HUES64 (cell line): ENCODE results near the gene NCOA1.
"Not testable (repeated sequence)": the region's sequence is repeated elsewhere in the genome, so short reads cannot be mapped to it uniquely, and the experiment has no call there.

Source experiments
- H3K27ac ChIP-seq: 2 replicates; pipeline ENCODE4 v1.7.0; 2013; ENCODE audit warnings: low read depth, low read length, inconsistent platforms
- H3K27me3 ChIP-seq: 2 replicates; pipeline ENCODE4 v1.6.1; 2013; ENCODE audit warnings: mild to moderate bottlenecking, low read length; ENCODE audit not compliant: insufficient read depth
- H3K36me3 ChIP-seq: 2 replicates; pipeline ENCODE4 v1.6.1; 2013; ENCODE audit warnings: mild to moderate bottlenecking, low read length; ENCODE audit not compliant: insufficient read depth
- H3K4me1 ChIP-seq: 2 replicates; pipeline ENCODE4 v1.6.1; 2013; ENCODE audit warnings: mild to moderate bottlenecking, low read length, moderate library complexity; ENCODE audit not compliant: insufficient read depth
- H3K4me3 ChIP-seq: 2 replicates; pipeline ENCODE4 v1.5.1; 2013; ENCODE audit warnings: mild to moderate bottlenecking, low read length, moderate library complexity
- H3K9ac ChIP-seq: 2 replicates; pipeline ENCODE4 v1.6.1; 2013; ENCODE audit warnings: mild to moderate bottlenecking, low read depth, low read length
- H3K9me3 ChIP-seq: 2 replicates; pipeline ENCODE4 v1.6.1; 2013; ENCODE audit warnings: low read depth, low read length; ENCODE audit not compliant: insufficient read depth
- WGBS: fragments of 150-250, 120-280 bp; methylation state at CpG from one replicate; pipeline ENCODE4 v1.1.7; 2013; ENCODE audit warnings: missing lambda C conversion rate; 5-methylcytosine and 5-hydroxymethylcytosine counted together

The NCOA1 gene

DNA sequence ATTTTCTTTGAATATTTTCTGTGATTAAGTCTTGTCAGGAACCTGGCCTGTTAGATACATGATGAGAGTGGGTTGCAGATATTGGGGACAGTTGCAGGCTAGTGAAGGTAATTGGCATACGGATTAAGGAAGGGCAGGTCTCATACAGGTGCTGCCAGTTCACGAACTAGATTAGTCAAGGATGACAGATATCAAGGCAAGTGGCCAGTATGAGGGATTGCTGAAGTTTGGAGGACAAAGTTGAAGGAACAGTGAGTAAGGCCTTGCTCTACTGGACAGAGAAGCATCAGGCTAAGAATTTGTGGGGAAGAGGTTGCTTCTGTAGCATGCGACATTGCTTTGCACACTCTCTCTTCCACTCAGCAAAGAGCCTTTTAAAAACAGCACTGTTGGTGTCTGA lies 12.8 kb upstream of the NCOA1 start:
- Histone ChIP-seq H3K27me3 (no peaks in the 10 kb centered on the region), H3K27ac (no peak overlapping the region), H3K36me3 (no peaks in the 10 kb centered on the region), H3K9ac (no peak overlapping the region), H3K4me1 (no peaks in the 10 kb centered on the region), H3K4me3 (no peak overlapping the region), H3K9me3 (0 out of 2 replicates have a peak, but pooled peaks cover 4% of the 10 kb centered on the region)
- 91% methylated on average over 3 of the region's 3 CpGs for WGBS

DNA sequence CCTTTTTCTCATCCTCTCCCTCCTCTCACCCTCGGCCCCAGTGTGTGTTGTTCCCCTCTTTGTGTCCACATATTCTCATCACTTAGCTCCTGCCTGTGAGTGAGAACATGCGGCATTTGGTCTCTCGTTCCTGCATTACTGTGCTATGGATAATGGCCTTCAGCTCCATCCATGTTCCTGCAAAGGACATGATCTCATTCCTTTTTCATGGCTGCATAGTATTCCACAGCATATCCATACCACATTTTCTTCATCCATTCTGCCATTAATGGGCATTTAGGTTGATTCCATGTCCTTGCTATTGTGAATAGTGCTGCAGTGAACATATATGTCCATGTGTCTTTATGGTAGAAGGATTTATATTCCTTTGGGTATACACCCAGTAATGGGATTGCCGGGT lies 10.8 kb upstream of the NCOA1 start:
- Histone ChIP-seq H3K4me1 (no peaks in the 10 kb centered on the region), H3K27ac (no peak overlapping the region), H3K36me3 (no peaks in the 10 kb centered on the region), H3K9ac (no peak overlapping the region), H3K4me3 (no peak overlapping the region), H3K9me3 (0 out of 2 replicates have a peak, but pooled peaks cover 4% of the 10 kb centered on the region), H3K27me3 (no peaks in the 10 kb centered on the region)
- 94% methylated on average over 3 of the region's 4 CpGs for WGBS

GRCh38 chr2:24482251-24482971 lies 8.6 kb upstream of the NCOA1 start:
- no peak overlapping the region for H3K27ac ChIP-seq
- H3K9me3 ChIP-seq: 0 out of 2 replicates have a peak, but pooled peaks cover 4% of the 10 kb centered on the region
- H3K27me3 ChIP-seq: no peaks in the 10 kb centered on the region
- 89% methylated on average over 5 of the region's 5 CpGs for whole genome bisulfite sequencing
- H3K9ac ChIP-seq: no peak overlapping the region
- H3K36me3 ChIP-seq: no peaks in the 10 kb centered on the region
- no peak overlapping the region for H3K4me3 ChIP-seq
- no peaks in the 10 kb centered on the region for H3K4me1 ChIP-seq

DNA sequence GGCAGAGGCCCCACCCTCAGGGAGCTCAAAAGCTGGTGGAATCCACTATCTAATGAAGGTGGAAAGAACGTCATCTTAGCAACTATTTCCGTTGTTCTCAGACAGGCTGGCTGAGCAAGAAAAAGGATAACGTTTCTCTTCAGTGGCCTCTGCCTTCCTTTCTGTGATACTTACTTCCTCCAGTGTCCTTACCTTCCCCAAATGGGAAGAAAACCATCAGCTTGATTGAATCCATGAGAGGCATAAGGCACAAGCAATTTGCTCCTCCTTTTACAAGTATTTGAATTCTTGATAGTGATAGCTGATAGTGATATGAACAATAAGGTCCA lies 8.1 kb upstream of the NCOA1 start:
- no peak overlapping the region for H3K9ac ChIP-seq
- WGBS: 88% methylated on average over 3 of the region's 3 CpGs
- H3K27me3 ChIP-seq: no peaks in the 10 kb centered on the region
- H3K9me3 ChIP-seq: 0 out of 2 replicates have a peak, but pooled peaks cover 4% of the 10 kb centered on the region
- H3K36me3 ChIP-seq: no peaks in the 10 kb centered on the region
- no peak overlapping the region for H3K27ac ChIP-seq
- no peaks in the 10 kb centered on the region for H3K4me1 ChIP-seq
- no peak overlapping the region for H3K4me3 ChIP-seq

DNA sequence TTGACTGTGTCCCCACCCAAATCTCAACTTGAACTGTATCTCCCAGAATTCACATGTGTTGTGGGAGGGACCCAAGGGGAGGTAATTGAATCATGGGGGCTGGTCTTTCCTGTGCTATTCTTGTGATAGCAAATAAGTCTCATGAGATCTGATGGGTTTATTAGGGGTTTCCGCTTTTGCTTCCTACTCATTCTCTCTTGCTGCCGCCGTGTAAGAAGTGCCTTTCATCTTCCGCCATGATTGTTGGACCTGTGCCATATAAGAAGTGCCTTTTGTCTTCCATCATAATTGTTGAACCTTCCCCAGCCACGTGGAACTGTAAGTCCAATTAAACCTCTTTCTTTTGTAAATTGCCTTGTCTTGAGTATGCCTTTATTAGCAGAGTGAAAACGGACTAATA lies 6.4 kb upstream of the NCOA1 start:
- not testable (repeated sequence) for H3K4me1 ChIP-seq, H3K27ac ChIP-seq, H3K4me3 ChIP-seq, H3K27me3 ChIP-seq, H3K9ac ChIP-seq, H3K36me3 ChIP-seq, H3K9me3 ChIP-seq
- 92% methylated on average over 5 of the region's 6 CpGs for WGBS

DNA sequence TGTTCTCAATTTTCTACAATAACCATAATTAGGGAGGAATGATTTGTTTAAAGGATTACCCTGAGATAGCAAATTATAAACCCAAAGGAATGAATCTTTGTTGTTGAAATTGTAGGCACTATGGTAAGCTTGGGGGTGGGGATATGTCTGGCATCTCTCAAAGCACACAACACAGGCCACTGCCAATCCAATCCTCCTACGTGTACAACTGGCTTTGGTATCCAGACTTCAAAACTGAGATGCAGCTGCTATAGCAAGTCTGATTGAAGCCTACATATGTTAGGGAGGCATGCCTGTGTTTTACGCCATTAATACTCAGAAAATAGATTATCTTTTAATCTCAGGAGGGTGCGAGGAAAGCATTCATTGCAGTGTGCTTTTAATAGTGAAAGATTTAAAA lies 5.9 kb upstream of the NCOA1 start:
- Histone ChIP-seq H3K4me3 (no peak overlapping the region), H3K9ac (no peak overlapping the region), H3K9me3 (0 out of 2 replicates have a peak, but pooled peaks cover 3% of the 10 kb centered on the region), H3K27me3 (no peaks in the 10 kb centered on the region), H3K36me3 (no peaks in the 10 kb centered on the region), H3K27ac (no peak overlapping the region), H3K4me1 (peaks cover 8% of the 10 kb centered on the region; the same call in 1 of the 2 replicates)
- WGBS: 86% methylated on average over 1 of the region's 3 CpGs

DNA sequence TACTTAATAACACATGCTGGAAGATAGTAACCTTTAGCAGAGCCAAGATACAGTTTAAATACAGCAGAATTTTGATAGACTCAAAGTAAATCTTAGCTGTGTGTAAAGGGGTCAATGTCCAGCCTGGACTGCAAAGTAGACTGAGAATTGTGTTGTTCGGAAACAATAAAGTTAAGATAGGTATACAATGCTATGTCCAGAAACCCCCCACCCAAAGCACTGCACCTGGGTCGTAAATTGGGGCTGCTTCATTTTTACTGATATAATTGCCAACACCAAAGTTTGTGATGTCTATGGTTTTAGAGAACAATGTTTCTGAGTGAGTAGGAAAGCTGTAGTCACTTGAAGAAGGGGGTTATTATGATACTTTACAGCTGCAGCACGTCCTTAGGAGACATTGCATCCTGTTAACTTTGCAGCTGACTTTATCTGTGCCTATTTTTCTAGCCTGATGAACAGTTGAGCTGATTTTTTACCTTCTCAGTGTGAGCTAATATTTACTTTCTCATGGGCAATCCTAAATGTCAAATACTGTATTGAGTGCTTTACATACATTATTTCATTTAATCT lies 4.3 kb upstream of the NCOA1 start:
- Histone ChIP-seq H3K9me3 (no peaks in the 10 kb centered on the region), H3K4me1 (peaks cover 8% of the 10 kb centered on the region; the same call in 1 of the 2 replicates), H3K4me3 (no peak overlapping the region), H3K36me3 (no peaks in the 10 kb centered on the region), H3K9ac (no peak overlapping the region), H3K27me3 (no peaks in the 10 kb centered on the region), H3K27ac (no peak overlapping the region)
- WGBS: 95% methylated on average over 2 of the region's 3 CpGs

DNA sequence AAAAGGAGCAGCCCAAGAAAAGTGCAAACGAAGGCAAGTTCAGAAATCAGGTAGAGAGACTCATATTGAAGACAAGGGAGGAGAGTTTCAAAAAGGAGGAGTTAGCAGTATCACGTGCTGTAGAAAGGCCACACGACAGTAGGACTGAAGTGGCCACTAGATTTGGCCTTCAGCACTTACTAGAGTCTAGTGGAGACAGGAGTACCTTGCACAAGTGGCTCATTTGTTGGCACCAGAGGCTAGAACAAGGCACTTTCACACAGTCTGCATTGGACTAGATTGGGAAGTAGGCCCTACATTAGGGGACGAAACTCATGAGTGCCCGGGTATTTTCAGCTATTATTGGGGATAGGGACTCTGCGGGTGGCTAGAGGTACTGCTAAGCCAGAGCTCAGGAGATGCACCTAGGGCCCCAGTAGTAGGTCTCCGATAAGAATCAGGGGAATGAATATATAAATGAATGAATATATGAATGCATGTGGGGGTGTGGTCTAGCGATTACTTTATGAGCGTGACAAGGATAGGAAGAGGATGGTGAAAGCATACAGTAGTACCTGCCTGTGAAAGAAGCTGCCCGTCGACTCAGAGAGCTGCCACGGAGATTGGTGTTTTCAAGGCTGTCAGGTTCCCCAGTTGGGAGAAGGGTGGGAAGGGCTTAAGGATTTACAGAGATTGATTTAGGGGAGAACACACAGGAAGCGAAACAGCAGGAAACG lies 1.4 kb upstream of the NCOA1 start:
- Histone ChIP-seq H3K4me3 (peak overlapping the region; percentile 83), H3K4me1 (peaks cover 20% of the 10 kb centered on the region), H3K9ac (no peak overlapping the region), H3K27me3 (peaks cover 15% of the 10 kb centered on the region), H3K9me3 (no peaks in the 10 kb centered on the region), H3K27ac (no peak overlapping the region), H3K36me3 (no peaks in the 10 kb centered on the region)
- WGBS: 35% methylated on average over 13 of the region's 14 CpGs

DNA sequence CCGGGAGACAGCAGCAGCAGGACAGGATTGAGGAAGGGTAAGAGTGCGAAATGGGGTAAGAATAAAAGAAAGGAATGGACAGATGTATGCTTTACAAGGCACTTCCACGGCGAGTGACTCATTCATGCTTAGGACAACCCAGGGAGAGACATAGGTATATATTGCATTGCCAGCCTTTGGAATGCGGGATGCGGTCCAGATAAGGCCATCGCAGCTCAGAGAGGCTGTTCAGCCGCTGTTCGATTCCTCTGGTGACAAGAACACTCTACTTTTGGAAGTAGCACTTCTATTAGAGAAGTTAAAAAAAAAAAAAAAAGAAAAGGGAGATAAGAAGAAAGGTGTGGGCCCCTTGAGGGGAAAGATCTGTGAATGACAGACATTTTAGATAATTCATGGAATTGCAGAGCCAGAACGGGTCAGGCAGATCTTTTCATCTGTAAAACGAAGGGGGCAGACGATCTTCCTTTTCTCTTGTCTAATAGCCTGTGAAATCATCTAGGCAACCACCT lies 819 bp upstream of the NCOA1 start:
- peak overlapping the region; percentile 55; the same call in 1 of the 2 replicates for H3K27ac ChIP-seq
- WGBS: 4% methylated on average over 12 of the region's 12 CpGs
- no peaks in the 10 kb centered on the region for H3K36me3 ChIP-seq
- H3K27me3 ChIP-seq: peaks cover 15% of the 10 kb centered on the region
- H3K4me3 ChIP-seq: peak overlapping the region; percentile 83
- H3K9me3 ChIP-seq: no peaks in the 10 kb centered on the region
- H3K4me1 ChIP-seq: peaks cover 20% of the 10 kb centered on the region
- H3K9ac ChIP-seq: peak overlapping the region; percentile 35

DNA sequence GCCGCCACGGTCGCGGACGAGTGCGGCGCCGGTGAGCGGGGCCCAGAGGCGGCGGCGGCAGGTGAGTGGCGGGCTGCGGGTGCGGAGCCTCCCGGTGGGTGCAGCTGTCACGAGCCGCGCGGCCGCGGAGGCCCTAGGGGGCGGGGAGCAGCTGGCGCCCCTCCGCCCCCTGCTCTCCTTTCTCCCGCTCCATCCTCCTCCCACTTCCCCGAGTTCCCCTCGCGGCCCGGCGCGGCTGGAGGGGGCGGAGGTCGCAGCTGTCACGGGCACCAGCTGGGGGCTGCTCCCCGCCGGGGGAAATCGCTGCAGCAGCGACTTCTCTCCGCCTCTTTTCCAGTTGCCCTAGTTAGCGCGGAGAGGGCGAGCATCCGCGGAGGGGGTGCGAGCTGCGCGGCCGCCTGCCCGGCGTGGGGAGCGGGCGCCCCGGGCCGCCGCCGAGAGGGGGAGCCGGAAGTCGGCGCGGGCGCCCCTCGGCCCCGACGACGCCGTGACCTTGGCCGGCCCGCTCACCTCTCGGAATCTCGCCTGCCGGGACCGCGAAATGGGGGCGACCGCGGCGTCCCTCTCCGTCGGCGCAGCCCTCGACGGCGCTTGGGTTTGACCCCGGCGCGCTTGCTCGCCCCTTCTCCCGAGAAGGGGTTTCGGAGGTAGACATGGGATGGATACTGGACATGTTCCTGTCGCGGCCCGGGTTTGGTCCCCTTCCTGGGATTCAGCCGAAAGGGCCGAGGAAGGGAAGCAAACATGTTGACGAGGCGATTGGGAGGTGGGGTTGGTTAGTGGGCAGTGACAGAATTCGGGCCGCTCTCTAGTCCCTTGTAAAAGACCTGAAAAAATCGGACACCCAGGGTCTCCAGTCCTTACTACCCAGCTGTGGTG lies 727 bp downstream of the NCOA1 start:
- H3K4me3 ChIP-seq: peak overlapping the region; percentile 83
- H3K4me1 ChIP-seq: peaks cover 20% of the 10 kb centered on the region
- no peaks in the 10 kb centered on the region for H3K36me3 ChIP-seq
- no peaks in the 10 kb centered on the region for H3K9me3 ChIP-seq
- no peak overlapping the region; the same call in 1 of the 2 replicates for H3K27ac ChIP-seq
- peak overlapping the region; percentile 18 for H3K9ac ChIP-seq
- WGBS: under 1% methylated on average over 100 of the region's 100 CpGs
- H3K27me3 ChIP-seq: peaks cover 15% of the 10 kb centered on the region
